Measurements from ENCODE around the gene RAP1GAP.

DNA sequence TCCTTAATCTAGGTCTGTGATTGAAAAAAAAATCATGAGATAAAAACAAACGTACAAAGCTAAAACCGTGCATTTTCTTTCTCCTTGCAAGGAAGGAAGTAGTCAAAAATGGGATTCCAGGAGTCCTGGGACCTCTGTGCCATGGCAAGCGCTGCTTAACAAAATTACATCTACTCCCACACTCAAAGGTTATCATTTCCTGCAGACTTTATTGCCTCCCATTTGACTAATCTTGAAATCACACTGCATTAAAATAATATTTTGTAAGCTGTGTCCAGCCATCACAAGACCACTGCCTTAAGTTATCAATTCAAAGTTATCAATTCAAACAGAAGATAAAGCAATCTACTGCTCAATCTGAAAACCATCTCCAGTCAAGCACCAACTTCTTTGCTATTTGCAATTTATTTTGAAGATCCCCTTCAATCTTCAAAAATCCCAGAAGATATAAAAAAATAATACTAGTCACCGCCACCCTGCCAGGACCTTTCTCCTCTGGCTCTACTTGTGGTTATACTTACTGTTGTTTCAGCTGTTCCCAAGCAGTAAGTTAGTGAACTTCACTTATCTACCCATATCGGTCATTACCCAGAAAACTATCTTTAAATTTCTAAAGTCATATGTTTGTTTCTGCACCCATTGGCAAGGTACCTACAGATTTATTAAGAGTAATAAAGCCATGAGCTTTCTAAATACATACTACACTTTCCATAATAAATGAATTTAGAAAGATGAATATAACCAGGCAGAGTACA is 38.1 kb upstream of the RAP1GAP start:
- TF ChIP-seq, protein P1, sequence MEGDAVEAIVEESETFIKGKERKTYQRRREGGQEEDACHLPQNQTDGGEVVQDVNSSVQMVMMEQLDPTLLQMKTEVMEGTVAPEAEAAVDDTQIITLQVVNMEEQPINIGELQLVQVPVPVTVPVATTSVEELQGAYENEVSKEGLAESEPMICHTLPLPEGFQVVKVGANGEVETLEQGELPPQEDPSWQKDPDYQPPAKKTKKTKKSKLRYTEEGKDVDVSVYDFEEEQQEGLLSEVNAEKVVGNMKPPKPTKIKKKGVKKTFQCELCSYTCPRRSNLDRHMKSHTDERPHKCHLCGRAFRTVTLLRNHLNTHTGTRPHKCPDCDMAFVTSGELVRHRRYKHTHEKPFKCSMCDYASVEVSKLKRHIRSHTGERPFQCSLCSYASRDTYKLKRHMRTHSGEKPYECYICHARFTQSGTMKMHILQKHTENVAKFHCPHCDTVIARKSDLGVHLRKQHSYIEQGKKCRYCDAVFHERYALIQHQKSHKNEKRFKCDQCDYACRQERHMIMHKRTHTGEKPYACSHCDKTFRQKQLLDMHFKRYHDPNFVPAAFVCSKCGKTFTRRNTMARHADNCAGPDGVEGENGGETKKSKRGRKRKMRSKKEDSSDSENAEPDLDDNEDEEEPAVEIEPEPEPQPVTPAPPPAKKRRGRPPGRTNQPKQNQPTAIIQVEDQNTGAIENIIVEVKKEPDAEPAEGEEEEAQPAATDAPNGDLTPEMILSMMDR (conservative IDR thresholded peaks at IDR 0.05 in 1 of 2, IDR thresholded peaks at IDR 0.05 in 1 of 2; ENCODE audit: extremely low read depth in 1 of 2, insufficient read depth in 1 of 2, low read depth in 1 of 2, low read length in 2 of 2): no peak
- no peak for TF ChIP-seq EZH2 (IDR thresholded peaks at IDR 0.05; ENCODE audit: borderline replicate concordance, low read length)
